A549 (cell line): Measurements from ENCODE around the gene WNT2B. TPM values are rescaled to one million over a fixed set of nuclear protein-coding genes. Genes with fewer than 3 reads are reported as not detected.

Source experiments
- ATAC-seq, 2 experiments: fragments of 200-7000 bp in 1 of 2; fragments of >200 bp in 1 of 2; cut with Nextera tagmentation in 1 of 2; cut with Tn5 transposase in 1 of 2; 3 replicates each; pipeline versions ENCODE4 v1.8.0 to v1.9.1; 2018 to 2020; ENCODE audit warnings: mild to moderate bottlenecking in 1 of 2, moderate library complexity in 1 of 2
- CTCF ChIA-PET: fragments of 300-600 bp; sonication (Branson Sonifier 250); formaldehyde crosslinking; extraction: SDS; loops from one replicate; lab custom pipeline; 2021; ENCODE audit warnings: antibody characterized with exemption, inconsistent platforms; lab: Yijun Ruan, JAX
- POLR2A ChIA-PET: fragments of 350-600 bp; formaldehyde crosslinking; extraction: SDS; loops from one replicate; lab custom pipeline; 2021; ENCODE audit warnings: antibody characterized with exemption, inconsistent platforms; lab: Yijun Ruan, JAX
- DNase-seq, 2 experiments: peaks; one replicate each; pipeline versions ENCODE4 v3.0.0 to v3.0.0-alpha.2; 2011 to 2016; ENCODE audit warnings: low read depth in 1 of 2, low spot score in 1 of 2
- FAIRE-seq: peaks from 2 replicates; lab custom pipeline; 2011; peaks lifted over from hg19 to GRCh38; lab: Jason Lieb, UNC
- H3K27ac ChIP-seq, 2 experiments: fragments of >200 bp; sonication (Bioruptor Twin); formaldehyde crosslinking; 3 replicates each; pipeline ENCODE4 v1.5.1; 2016 to 2017
- H3K4me1 ChIP-seq: fragments of >200 bp; sonication (Bioruptor Twin); formaldehyde crosslinking; 3 replicates; pipeline ENCODE4 v1.6.1; 2016
- H3K4me2 ChIP-seq: fragments of >200 bp; sonication (Bioruptor Twin); formaldehyde crosslinking; 3 replicates; pipeline ENCODE4 v1.6.1; 2016
- H3K4me3 ChIP-seq: fragments of >200 bp; sonication (Bioruptor Twin); formaldehyde crosslinking; 3 replicates; pipeline ENCODE4 v1.5.1; 2016
- H3K9me3 ChIP-seq: fragments of >200 bp; sonication (Bioruptor Twin); formaldehyde crosslinking; 3 replicates; pipeline ENCODE4 v1.6.1; 2016
- BCL3 ChIP-seq: fragments of >200 bp; sonication (Bioruptor Twin); formaldehyde crosslinking; IDR thresholded peaks from 3 replicates; pipeline ENCODE4 v1.6.1; 2016
- BHLHE40 ChIP-seq: IDR thresholded peaks from 2 replicates; pipeline ENCODE4 v1.6.1; 2012; ENCODE audit warnings: low read depth, low read length, inconsistent platforms
- CEBPB ChIP-seq, 2 experiments: fragments of >200 bp in 1 of 2; sonication (Bioruptor Twin) in 1 of 2; formaldehyde crosslinking in 1 of 2; IDR thresholded peaks; 2 replicates each; pipeline ENCODE4 v1.6.1; 2012 to 2016
- E2F6 ChIP-seq: IDR thresholded peaks from 2 replicates; pipeline ENCODE4 v1.6.1; 2012; ENCODE audit warnings: low read depth, borderline replicate concordance
- EHMT2 ChIP-seq: fragments of 200-600 bp; sonication (generic); IDR thresholded peaks from 2 replicates; pipeline ENCODE4 v1.6.1; 2016; ENCODE audit warnings: antibody characterized with exemption, low read depth, mild to moderate bottlenecking, moderate library complexity
- FOSL2 ChIP-seq, 2 experiments: fragments of 450-650 bp in 1 of 2; fragments of >200 bp in 1 of 2; sonication (Bioruptor Twin) in 1 of 2; formaldehyde crosslinking; IDR thresholded peaks; 2 replicates each; pipeline versions ENCODE4 v1.5.0 to v1.6.1; 2016 to 2020; ENCODE audit warnings: mild to moderate bottlenecking in 1 of 2, moderate library complexity in 1 of 2
- JUN ChIP-seq, 2 experiments: fragments of >200 bp; sonication (Bioruptor Twin); formaldehyde crosslinking; IDR thresholded peaks; 2 replicates in 1 of 2; 3 replicates in 1 of 2; pipeline ENCODE4 v1.6.1; 2016 to 2017
- JUNB ChIP-seq: fragments of >200 bp; sonication (Bioruptor Twin); formaldehyde crosslinking; IDR thresholded peaks from 2 replicates; pipeline ENCODE4 v1.6.1; 2016
- MAFK ChIP-seq: fragments of 450-650 bp; IDR thresholded peaks from 2 replicates; pipeline ENCODE4 v1.6.1; 2014; ENCODE audit not compliant: partially characterized antibody
- MAZ ChIP-seq: fragments of 150-350 bp; IDR thresholded peaks from 2 replicates; pipeline ENCODE4 v1.6.1; 2014; ENCODE audit warnings: antibody characterized with exemption, low read depth, low read length, borderline replicate concordance
- POLR2A ChIP-seq: IDR thresholded peaks from 2 replicates; pipeline ENCODE4 v1.6.1; 2012; ENCODE audit warnings: mild to moderate bottlenecking, low read length
- POLR2AphosphoS2 ChIP-seq: conservative IDR thresholded peaks from 2 replicates; pipeline ENCODE4 v1.6.1; 2012; ENCODE audit warnings: low read length, improper control_type of control experiment, inconsistent platforms
- RAD21 ChIP-seq, 2 experiments: fragments of >200 bp in 1 of 2; sonication (Bioruptor Twin) in 1 of 2; formaldehyde crosslinking in 1 of 2; IDR thresholded peaks in 1 of 2; conservative IDR thresholded peaks in 1 of 2; 2 replicates in 1 of 2; 3 replicates in 1 of 2; pipeline ENCODE4 v1.6.1; 2012 to 2018; ENCODE audit warnings: inconsistent platforms in 1 of 2
- RCOR1 ChIP-seq: fragments of 150-350 bp; IDR thresholded peaks from 2 replicates; pipeline ENCODE4 v1.6.1; 2014; ENCODE audit warnings: antibody characterized with exemption, low read length, low read depth
- REST ChIP-seq: fragments of 200-600 bp; sonication (generic); IDR thresholded peaks from 2 replicates; pipeline ENCODE4 v1.6.1; 2016; ENCODE audit warnings: antibody characterized with exemption, mild to moderate bottlenecking, moderate library complexity
- SMC3 ChIP-seq: fragments of >200 bp; sonication (Bioruptor Twin); formaldehyde crosslinking; IDR thresholded peaks from 3 replicates; pipeline ENCODE4 v1.6.1; 2018; ENCODE audit warnings: inconsistent platforms
- ZFP36 ChIP-seq: fragments of 450-650 bp; IDR thresholded peaks from 2 replicates; pipeline ENCODE4 v1.6.1; 2014; ENCODE audit warnings: borderline replicate concordance; ENCODE audit not compliant: partially characterized antibody
- ZSCAN20 ChIP-seq: fragments of 250-450 bp; sonication (Bioruptor Pico); IDR thresholded peaks from 2 replicates; pipeline ENCODE4 v1.8.0; 2022; ENCODE audit warnings: mild to moderate bottlenecking, moderate library complexity
- WGBS: methylation state at CpG from one replicate; pipeline ENCODE4 v1.1.6; 2017; ENCODE audit errors: missing lambda C conversion rate; 5-methylcytosine and 5-hydroxymethylcytosine counted together
- polyA plus RNA-seq, 4 experiments: library from polyadenylated mRNA; depleted of rRNA in 3 of 4; stranded (reverse); fragments of >200 nt; fragmentation: RNase III in 1 of 4; extraction: RNeasy Plus Mini Kit Qiagen cat#74134 plus additional on column Dnase treatment in 1 of 4; gene quantifications; 2 replicates in 3 of 4; 3 replicates in 1 of 4; pipeline ENCODE4 v1.2.3, GENCODE V29; 2011 to 2017
- TF ChIP-seq, protein P1 (sequence below): fragments of >200 bp; sonication (Bioruptor Twin); formaldehyde crosslinking; IDR thresholded peaks from 2 replicates; pipeline ENCODE4 v1.6.1; 2016

The WNT2B gene
- polyA plus RNA-seq, 2 of the 4 experiments (the other 2 are of a cell fraction): 0.26 to 0.28 TPM

DNA sequence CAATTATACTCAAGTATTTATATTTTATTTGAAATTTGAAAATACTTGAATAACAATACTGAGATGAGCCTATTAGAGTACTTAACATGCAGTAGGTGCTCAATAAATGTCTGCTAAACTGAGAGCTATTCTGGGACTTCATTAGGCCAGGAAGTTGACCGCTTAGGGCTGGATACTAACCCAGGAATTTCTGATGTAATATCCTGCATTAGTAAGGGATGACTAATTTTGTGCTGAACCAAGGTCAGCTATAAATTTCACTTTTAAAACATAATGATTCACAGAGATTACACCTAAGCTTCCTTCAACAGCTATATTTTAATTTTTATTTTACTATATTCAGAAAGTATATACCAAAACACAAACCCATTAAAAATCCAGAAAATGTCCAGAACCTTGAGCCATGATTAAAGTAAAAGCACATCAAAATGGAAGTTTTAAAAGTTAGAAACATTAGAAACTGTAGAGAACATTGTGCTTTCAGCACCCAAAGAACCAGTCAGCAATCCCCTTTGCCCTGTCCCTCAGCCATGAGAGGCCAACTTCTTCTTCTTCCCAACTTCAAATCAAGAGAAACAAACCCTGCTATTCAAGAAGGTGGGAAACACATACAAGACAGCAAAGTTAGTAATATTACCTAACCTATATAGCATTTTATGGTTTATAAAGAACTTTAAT lies 35.4 kb downstream of the WNT2B start:
- TF ChIP-seq EHMT2 (no peak), ZSCAN20 (CRISPR knock-in tag) (no peak), POLR2AphosphoS2 (no peak), JUNB (peak; percentile 70), RCOR1 (no peak), JUN (IDR thresholded peaks at IDR 0.05) (0 out of 5 replicates have a peak, but pooled peaks of 1 of the 2 experiments have one; percentile 22), BCL3 (no peak), MAFK (no peak), FOSL2 (IDR thresholded peaks at IDR 0.05) (peak; percentile 70), FOSL2 (CRISPR knock-in tag; IDR thresholded peaks at IDR 0.05) (peak; percentile 86), MAZ (no peak), CEBPB (IDR thresholded peaks at IDR 0.05) (peak in 1 of 2 experiments; percentile 61; a peak in 2 of 4 replicates)
- TF ChIP-seq, all 56 proteins: peak for 4
- FAIRE-seq (no peak), ATAC-seq (peak; percentile 83 to 91; a peak in 5 of 6 replicates), DNase-seq (peak; percentile 25 to 76)
- H3K27ac ChIP-seq: peak overlapping the region; percentile 82 to 87
- 0% methylated on average over 1 of the region's 1 CpG for WGBS
- no peak overlapping the region for H3K4me3 ChIP-seq
- H3K4me2 ChIP-seq: peak overlapping the region; percentile 62
- CTCF ChIA-PET: interaction anchor here (2.0 to 2.2 kb wide), 2 partner anchors 42 to 153 kb away, joined by 9 to 13 read pairs; no protein-coding TSS in a partner anchor
- H3K9me3 ChIP-seq: no peaks in the 10 kb centered on the region
- peaks cover 29% of the 10 kb centered on the region for H3K4me1 ChIP-seq
- POLR2A ChIA-PET: interaction anchor here (0.5 to 1.0 kb wide), 3 partner anchors 75 to 163 kb away, joined by 3 read pairs; partner anchors contain the start of genes RHOC and ST7L

DNA sequence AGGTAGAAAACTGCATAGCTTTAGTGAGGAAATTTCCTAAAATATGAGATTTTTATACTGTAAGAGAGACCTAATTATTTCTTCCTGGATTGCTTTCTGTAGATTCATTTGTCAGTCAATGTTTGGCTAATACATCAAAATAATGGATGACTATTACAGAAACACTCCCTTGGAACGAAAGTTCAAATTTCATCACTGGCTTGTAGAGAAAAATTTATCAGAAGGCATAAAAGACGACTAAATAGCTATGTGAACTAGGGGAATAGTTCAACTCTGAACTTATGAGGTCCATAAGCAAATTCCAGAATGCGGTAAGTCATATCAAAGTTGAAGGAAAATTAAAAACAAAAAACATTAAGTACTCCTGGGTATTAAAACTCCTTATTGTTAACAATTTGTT lies 36.0 kb downstream of the WNT2B start:
- H3K4me2 ChIP-seq: peak overlapping the region; percentile 62
- no peaks in the 10 kb centered on the region for H3K9me3 ChIP-seq
- H3K4me1 ChIP-seq: peaks cover 29% of the 10 kb centered on the region
- ATAC-seq (peak in 1 of 2 experiments; percentile 24; a peak in 3 of 6 replicates), FAIRE-seq (no peak), DNase-seq (peak in 1 of 2 experiments; percentile 19)
- CTCF ChIA-PET: interaction anchor here (2.0 kb wide), 1 partner anchor 43 kb away, joined by 9 read pairs; no protein-coding TSS in a partner anchor
- H3K27ac ChIP-seq: peak overlapping the region; percentile 82 to 87; a peak in 5 of 6 replicates
- WGBS: 23% methylated on average over 3 of the region's 3 CpGs
- TF ChIP-seq SMC3: no peak
- TF ChIP-seq E2F6: no peak
- no peak for TF ChIP-seq RAD21 (conservative IDR thresholded peaks at IDR 0.05 in 1 of 2, IDR thresholded peaks at IDR 0.05 in 1 of 2)
- TF ChIP-seq POLR2A: no peak
- no peak for TF ChIP-seq ZFP36
- TF ChIP-seq BHLHE40: no peak
- no peak for TF ChIP-seq REST
- no peak for TF ChIP-seq BCL3
- TF ChIP-seq, protein P1, sequence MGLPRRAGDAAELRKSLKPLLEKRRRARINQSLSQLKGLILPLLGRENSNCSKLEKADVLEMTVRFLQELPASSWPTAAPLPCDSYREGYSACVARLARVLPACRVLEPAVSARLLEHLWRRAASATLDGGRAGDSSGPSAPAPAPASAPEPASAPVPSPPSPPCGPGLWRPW: no peak
- POLR2A ChIA-PET: interaction anchor here (1.0 kb wide), 1 partner anchor 160 kb away, joined by 3 read pairs; no protein-coding TSS in a partner anchor
- no peak overlapping the region for H3K4me3 ChIP-seq
